Ishikawa (cell line): Measurements from ENCODE around the gene ELFN1.

Source experiments
- CEBPB ChIP-seq: IDR thresholded peaks from 2 replicates; pipeline ENCODE4 v1.6.1; 2012
- CREB1 ChIP-seq: IDR thresholded peaks from 2 replicates; pipeline ENCODE4 v1.6.1; 2012; ENCODE audit warnings: low read depth
- EGR1 ChIP-seq: IDR thresholded peaks from 2 replicates; pipeline ENCODE4 v1.6.1; 2012
- EP300 ChIP-seq: IDR thresholded peaks from 2 replicates; pipeline ENCODE4 v1.6.1; 2012; ENCODE audit warnings: borderline replicate concordance
- FOXM1 ChIP-seq: IDR thresholded peaks from 2 replicates; pipeline ENCODE4 v1.6.1; 2012; ENCODE audit warnings: low read depth, borderline replicate concordance
- NFIC ChIP-seq: IDR thresholded peaks from 2 replicates; pipeline ENCODE4 v1.6.1; 2012
- RAD21 ChIP-seq: IDR thresholded peaks from 2 replicates; pipeline ENCODE4 v1.6.1; 2012; ENCODE audit warnings: low read depth
- TAF1 ChIP-seq: IDR thresholded peaks from 2 replicates; pipeline ENCODE4 v1.6.1; 2012; ENCODE audit warnings: low read depth, mild to moderate bottlenecking
- TCF12 ChIP-seq: IDR thresholded peaks from 2 replicates; pipeline ENCODE4 v1.6.1; 2012; ENCODE audit warnings: low read depth
- TEAD4 ChIP-seq: IDR thresholded peaks from 2 replicates; pipeline ENCODE4 v1.6.1; 2012
- YY1 ChIP-seq: IDR thresholded peaks from 2 replicates; pipeline ENCODE4 v1.6.1; 2012; ENCODE audit warnings: low read depth
- ZBTB7A ChIP-seq: IDR thresholded peaks from 2 replicates; pipeline ENCODE4 v1.6.1; 2012; ENCODE audit warnings: low read depth
- TF ChIP-seq, protein P1 (sequence below): IDR thresholded peaks from 2 replicates; pipeline ENCODE4 v1.6.1; 2012
- TF ChIP-seq, protein P2 (sequence below): IDR thresholded peaks from 2 replicates; pipeline ENCODE4 v1.6.1; 2012; ENCODE audit warnings: low read depth, mild to moderate bottlenecking
- TF ChIP-seq, protein P3 (sequence below): IDR thresholded peaks from 2 replicates; pipeline ENCODE4 v1.6.1; 2012

Gene ELFN1

DNA sequence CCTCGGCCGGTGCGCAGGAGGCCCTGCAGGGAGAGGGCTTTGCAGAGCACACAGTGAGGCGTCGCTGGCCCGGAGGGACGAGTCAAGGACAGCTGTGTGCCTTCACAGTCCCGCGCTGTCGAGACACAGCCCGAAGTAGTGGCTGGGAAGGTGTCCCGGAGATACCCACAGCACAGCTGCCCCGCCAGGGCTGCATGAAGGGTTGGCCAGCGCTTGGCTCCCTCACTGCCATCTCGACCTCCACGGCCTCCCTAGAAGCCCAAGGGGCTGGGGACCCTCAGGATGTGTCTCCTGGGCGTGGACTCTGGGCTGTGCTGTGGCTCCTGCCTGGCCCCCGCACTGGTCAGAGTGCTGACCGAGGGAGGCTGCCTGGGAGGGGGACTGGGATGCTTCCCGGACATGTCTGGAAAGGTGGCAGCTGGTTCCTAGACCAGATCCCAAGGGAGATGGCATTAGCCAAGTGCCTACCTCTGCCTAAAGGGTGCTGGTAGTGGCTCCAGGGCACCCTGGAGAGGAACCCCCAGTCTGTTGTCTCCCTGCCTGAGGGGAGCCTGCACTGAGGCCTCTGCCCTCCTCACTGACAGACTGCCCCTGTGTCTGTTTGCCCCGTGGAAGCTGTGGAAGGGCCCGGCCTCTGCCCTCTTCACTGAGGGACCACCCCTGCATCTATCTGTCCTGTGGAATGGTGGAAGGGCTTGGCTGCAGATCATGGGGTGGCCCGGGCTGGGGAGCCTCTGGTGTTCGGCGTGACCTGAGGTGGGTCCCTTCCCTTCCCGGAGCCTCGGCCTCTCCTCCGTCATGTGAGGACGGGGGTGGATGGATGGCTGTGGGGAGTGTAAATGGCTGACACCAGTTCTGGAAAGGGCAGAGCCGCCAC lies 5.8 kb downstream of the ELFN1 start:
- TF ChIP-seq TCF12 (no peak), NFIC (no peak), ZBTB7A (no peak), EP300 (no peak), TEAD4 (no peak), CREB1 (no peak), CEBPB (no peak), FOXM1 (no peak), TAF1 (no peak), EGR1 (no peak), YY1 (no peak), RAD21 (no peak)
- TF ChIP-seq, protein P1, sequence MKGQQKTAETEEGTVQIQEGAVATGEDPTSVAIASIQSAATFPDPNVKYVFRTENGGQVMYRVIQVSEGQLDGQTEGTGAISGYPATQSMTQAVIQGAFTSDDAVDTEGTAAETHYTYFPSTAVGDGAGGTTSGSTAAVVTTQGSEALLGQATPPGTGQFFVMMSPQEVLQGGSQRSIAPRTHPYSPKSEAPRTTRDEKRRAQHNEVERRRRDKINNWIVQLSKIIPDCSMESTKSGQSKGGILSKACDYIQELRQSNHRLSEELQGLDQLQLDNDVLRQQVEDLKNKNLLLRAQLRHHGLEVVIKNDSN: no peak
- TF ChIP-seq, protein P2, sequence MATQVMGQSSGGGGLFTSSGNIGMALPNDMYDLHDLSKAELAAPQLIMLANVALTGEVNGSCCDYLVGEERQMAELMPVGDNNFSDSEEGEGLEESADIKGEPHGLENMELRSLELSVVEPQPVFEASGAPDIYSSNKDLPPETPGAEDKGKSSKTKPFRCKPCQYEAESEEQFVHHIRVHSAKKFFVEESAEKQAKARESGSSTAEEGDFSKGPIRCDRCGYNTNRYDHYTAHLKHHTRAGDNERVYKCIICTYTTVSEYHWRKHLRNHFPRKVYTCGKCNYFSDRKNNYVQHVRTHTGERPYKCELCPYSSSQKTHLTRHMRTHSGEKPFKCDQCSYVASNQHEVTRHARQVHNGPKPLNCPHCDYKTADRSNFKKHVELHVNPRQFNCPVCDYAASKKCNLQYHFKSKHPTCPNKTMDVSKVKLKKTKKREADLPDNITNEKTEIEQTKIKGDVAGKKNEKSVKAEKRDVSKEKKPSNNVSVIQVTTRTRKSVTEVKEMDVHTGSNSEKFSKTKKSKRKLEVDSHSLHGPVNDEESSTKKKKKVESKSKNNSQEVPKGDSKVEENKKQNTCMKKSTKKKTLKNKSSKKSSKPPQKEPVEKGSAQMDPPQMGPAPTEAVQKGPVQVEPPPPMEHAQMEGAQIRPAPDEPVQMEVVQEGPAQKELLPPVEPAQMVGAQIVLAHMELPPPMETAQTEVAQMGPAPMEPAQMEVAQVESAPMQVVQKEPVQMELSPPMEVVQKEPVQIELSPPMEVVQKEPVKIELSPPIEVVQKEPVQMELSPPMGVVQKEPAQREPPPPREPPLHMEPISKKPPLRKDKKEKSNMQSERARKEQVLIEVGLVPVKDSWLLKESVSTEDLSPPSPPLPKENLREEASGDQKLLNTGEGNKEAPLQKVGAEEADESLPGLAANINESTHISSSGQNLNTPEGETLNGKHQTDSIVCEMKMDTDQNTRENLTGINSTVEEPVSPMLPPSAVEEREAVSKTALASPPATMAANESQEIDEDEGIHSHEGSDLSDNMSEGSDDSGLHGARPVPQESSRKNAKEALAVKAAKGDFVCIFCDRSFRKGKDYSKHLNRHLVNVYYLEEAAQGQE: no peak
- TF ChIP-seq, protein P3, sequence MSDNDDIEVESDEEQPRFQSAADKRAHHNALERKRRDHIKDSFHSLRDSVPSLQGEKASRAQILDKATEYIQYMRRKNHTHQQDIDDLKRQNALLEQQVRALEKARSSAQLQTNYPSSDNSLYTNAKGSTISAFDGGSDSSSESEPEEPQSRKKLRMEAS: no peak

DNA sequence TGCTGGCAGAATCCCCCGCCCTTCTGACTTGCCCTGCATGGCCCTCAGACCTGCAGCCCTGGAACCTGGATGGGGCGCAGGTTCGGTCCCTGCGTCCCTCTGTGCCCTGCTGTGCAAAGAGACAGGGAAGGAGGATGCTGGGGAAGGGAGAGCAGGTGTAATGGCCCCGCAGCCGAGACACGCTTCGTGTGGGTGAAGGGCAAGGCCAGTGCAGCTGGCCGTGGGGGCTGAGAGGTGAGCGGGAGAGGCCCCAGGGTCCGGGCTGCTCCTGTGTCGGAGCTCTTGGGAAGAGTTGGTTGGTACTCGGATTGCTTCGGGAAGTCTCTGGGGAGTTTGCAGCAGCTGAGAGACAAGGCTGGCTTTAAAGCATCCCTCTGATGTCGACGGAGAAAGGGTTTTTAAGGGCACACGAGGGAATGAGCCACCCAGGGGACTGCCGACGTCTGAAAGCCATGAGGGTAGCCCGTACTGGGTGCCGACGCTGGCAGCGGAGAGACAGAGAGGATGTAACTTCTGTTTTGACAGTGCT lies 6.5 kb downstream of the ELFN1 start:
- TF ChIP-seq FOXM1: no peak
- TF ChIP-seq CREB1: no peak
- no peak for TF ChIP-seq RAD21
- no peak for TF ChIP-seq CEBPB
- TF ChIP-seq, protein P2: no peak
- TF ChIP-seq TAF1: no peak
- TF ChIP-seq, protein P1: no peak
- TF ChIP-seq, protein P3: no peak
- no peak for TF ChIP-seq NFIC

DNA sequence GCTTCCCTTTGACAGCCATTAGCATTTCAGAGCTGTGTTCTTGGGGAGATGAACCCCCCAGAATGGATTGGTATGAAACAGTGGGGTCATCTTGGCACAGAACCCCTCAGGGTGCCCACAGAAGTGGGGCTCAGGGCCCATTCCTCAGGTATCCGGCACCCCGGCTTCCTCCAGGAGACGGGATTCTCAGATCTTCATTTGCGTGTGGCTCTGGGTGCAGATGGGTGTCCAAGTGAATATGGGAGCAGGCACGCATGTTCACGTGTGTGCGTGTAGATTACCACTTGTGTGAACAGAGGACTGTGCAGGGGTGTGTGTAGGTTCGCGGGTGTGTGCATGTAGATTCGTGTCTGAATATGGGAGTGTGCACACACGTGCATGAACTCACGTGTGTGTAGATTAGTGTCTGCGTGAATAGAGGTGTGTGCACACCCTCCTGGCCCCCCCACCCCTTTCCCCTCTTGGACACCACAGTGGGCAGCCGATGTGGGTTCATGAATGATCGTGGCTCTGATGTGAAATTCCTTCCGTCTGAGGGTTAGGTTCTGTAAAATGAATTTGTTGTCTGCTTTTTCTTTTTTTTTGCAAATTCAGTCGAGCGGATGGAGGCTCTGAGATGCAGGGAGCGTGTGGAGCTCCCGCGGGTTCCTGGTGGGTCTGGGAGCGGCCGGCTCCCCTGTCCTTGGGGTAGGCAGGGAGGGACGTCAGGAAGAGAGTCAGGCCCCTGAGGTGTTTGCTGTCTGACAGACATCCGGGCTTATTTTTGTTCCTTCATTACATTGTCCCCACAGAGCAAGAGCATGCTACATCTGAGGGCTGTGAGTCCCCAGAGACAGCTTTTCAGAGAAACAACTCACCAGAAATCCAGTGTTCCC lies 7.4 kb downstream of the ELFN1 start:
- TF ChIP-seq TEAD4 (no peak), CEBPB (no peak), FOXM1 (no peak), EGR1 (no peak)
- TF ChIP-seq, protein P1: no peak
- TF ChIP-seq, protein P3: no peak

DNA sequence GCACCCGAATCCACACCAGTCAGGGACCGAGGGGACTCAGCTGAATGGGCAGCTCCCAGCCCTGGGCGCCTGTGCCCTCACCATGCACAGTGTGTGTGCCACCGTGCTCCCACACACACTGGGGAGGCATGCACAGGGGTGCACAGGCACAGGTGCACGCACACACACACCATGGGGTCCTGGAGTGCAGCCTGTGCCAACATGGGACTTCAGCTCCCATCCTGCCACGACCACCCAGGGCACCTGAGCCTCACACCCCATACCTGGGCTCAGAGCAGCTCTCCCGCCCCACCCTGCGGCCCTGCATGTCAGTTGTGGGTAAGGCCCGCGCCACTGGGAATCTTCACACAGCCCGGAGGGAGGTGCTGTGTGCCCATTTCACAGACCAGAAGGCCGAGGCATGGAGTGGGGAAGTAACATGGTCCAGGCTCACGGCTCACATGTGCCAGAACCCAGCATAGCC lies 8.0 kb downstream of the ELFN1 start:
- TF ChIP-seq ZBTB7A: no peak
- TF ChIP-seq CREB1: no peak
- TF ChIP-seq FOXM1: no peak
- TF ChIP-seq, protein P3: no peak
- TF ChIP-seq EP300: no peak
- no peak for TF ChIP-seq EGR1
- no peak for TF ChIP-seq TAF1
- no peak for TF ChIP-seq NFIC
- no peak for TF ChIP-seq RAD21
- TF ChIP-seq YY1: no peak
- TF ChIP-seq, protein P1: no peak
- TF ChIP-seq CEBPB: no peak
- TF ChIP-seq, protein P2: no peak
- TF ChIP-seq TEAD4: no peak
- TF ChIP-seq TCF12: no peak
